PC-9 (cell line): ENCODE measurements around the gene TOM1L1. TPM values are rescaled to one million over a fixed set of nuclear protein-coding genes. Genes with fewer than 3 reads are reported as not detected.

Experiments used
- BruUV-seq: library from RNA; stranded (reverse); fragments of 400-500 nt; replicated peaks from 2 replicates; lab custom pipeline; 2021; lab: Mats Ljungman, UMichigan
- CTCF ChIA-PET: fragments of 300-600 bp; sonication (Branson Sonifier 250); formaldehyde crosslinking; loops from one replicate; lab custom pipeline; 2022; ENCODE audit warnings: antibody characterized with exemption; lab: Charles Lee
- POLR2A ChIA-PET: fragments of 300-600 bp; sonication (Branson Sonifier 250); formaldehyde crosslinking; loops from one replicate; lab custom pipeline; 2022; ENCODE audit warnings: antibody characterized with exemption; ENCODE audit not compliant: unreplicated experiment; lab: Charles Lee
- DNase-seq, 2 experiments: peaks; one replicate each; pipeline versions ENCODE4 v3.0.0 to v3.0.0-alpha.2; 2015 to 2022; ENCODE audit warnings: mixed read lengths in 1 of 2
- H2AFZ ChIP-seq: fragments of 200-600 bp; sonication (generic); 2 replicates; pipeline ENCODE4 v1.8.1; 2017; ENCODE audit warnings: antibody characterized with exemption
- H3F3A ChIP-seq: fragments of 200-600 bp; sonication (generic); 2 replicates; pipeline ENCODE4 v1.8.1; 2017; ENCODE audit warnings: antibody characterized with exemption, mild to moderate bottlenecking, low read depth; ENCODE audit not compliant: insufficient read depth
- H3K27ac ChIP-seq: fragments of 200-600 bp; sonication (generic); 2 replicates; pipeline ENCODE4 v1.6.1; 2016; ENCODE audit warnings: mixed run types
- H3K27me3 ChIP-seq: fragments of 200-600 bp; sonication (generic); 2 replicates; pipeline ENCODE4 v1.6.1; 2016; ENCODE audit warnings: low read depth, mixed run types; ENCODE audit not compliant: insufficient read depth
- H3K36me3 ChIP-seq: fragments of 200-600 bp; sonication (generic); 2 replicates; pipeline ENCODE4 v1.6.1; 2016; ENCODE audit warnings: low read depth, mixed run types
- H3K4me1 ChIP-seq: fragments of 200-600 bp; sonication (generic); replicated peaks from 2 replicates; pipeline ENCODE4 v1.6.1; 2016; ENCODE audit warnings: mixed run types; ENCODE audit not compliant: insufficient read depth
- H3K4me2 ChIP-seq: fragments of 200-600 bp; sonication (generic); 2 replicates; pipeline ENCODE4 v1.6.1; 2017; ENCODE audit warnings: mixed run types
- H3K4me3 ChIP-seq: fragments of 200-600 bp; sonication (generic); 2 replicates; pipeline ENCODE4 v1.6.1; 2016; ENCODE audit warnings: mixed run types
- H3K79me2 ChIP-seq: fragments of 200-600 bp; sonication (generic); 2 replicates; pipeline ENCODE4 v1.6.1; 2017; ENCODE audit warnings: low read depth, mixed run types
- H3K9me2 ChIP-seq: fragments of 200-600 bp; sonication (generic); 2 replicates; pipeline ENCODE4 v1.8.1; 2017; ENCODE audit warnings: mild to moderate bottlenecking; ENCODE audit not compliant: insufficient read depth
- H3K9me3 ChIP-seq: fragments of 200-600 bp; sonication (generic); 2 replicates; pipeline ENCODE4 v1.8.1; 2016; ENCODE audit warnings: low read depth; ENCODE audit not compliant: insufficient read depth
- H4K20me1 ChIP-seq: fragments of 200-600 bp; sonication (generic); 2 replicates; pipeline ENCODE4 v1.8.1; 2017; ENCODE audit not compliant: insufficient read depth
- EZH2 ChIP-seq: fragments of 200-600 bp; sonication (generic); IDR thresholded peaks from 2 replicates; pipeline ENCODE4 v1.8.0; 2017; ENCODE audit warnings: antibody characterized with exemption, low read depth
- intact Hi-C: fragments of 100-400 bp; cut with micrococcal nuclease; formaldehyde crosslinking; loops from one replicate; pipeline ENCODE4 v1.10.0; 2022; ENCODE audit not compliant: unreplicated experiment
- total RNA-seq: library from RNA; stranded (reverse); gene quantifications from 2 replicates; pipeline ENCODE4 v1.2.3, GENCODE V29; 2021
- TF ChIP-seq, protein P1 (sequence below): fragments of 200-600 bp; sonication (generic); conservative IDR thresholded peaks from 2 replicates; pipeline ENCODE4 v1.6.1; 2017; ENCODE audit warnings: mixed run types, antibody characterized with exemption, mild to moderate bottlenecking, moderate library complexity

The TOM1L1 gene
- total RNA-seq, 1 experiment from 2014 or later = 46.8 TPM

- ChIA-PET POLR2A (no interaction called here), CTCF (no interaction called here)
- Histone ChIP-seq H3K4me1 (peaks cover 6% of the 10 kb centered on the region; the same call in 1 of the 2 replicates), H3K79me2 (peaks cover 32% of the 10 kb centered on the region), H2AFZ (no peak overlapping the region), H3K27ac (peak overlapping the region; percentile 88; the same call in 1 of the 2 replicates), H3K4me3 (no peak overlapping the region), H3K27me3 (no peaks in the 10 kb centered on the region), H3K9me2 (no peaks in the 10 kb centered on the region), H3K4me2 (no peak overlapping the region; the same call in 1 of the 2 replicates), H4K20me1 (peaks cover 20% of the 10 kb centered on the region; the same call in 1 of the 2 replicates), H3K36me3 (peaks cover 33% of the 10 kb centered on the region), H3F3A (peaks cover 10% of the 10 kb centered on the region; the same call in 1 of the 2 replicates), H3K9me3 (no peaks in the 10 kb centered on the region)
- intact Hi-C loops = no loop called here
- DNase-seq = no peak
- BruUV-seq = no TSS peak
- TF ChIP-seq EZH2 = no peak
- TF ChIP-seq, protein P1, sequence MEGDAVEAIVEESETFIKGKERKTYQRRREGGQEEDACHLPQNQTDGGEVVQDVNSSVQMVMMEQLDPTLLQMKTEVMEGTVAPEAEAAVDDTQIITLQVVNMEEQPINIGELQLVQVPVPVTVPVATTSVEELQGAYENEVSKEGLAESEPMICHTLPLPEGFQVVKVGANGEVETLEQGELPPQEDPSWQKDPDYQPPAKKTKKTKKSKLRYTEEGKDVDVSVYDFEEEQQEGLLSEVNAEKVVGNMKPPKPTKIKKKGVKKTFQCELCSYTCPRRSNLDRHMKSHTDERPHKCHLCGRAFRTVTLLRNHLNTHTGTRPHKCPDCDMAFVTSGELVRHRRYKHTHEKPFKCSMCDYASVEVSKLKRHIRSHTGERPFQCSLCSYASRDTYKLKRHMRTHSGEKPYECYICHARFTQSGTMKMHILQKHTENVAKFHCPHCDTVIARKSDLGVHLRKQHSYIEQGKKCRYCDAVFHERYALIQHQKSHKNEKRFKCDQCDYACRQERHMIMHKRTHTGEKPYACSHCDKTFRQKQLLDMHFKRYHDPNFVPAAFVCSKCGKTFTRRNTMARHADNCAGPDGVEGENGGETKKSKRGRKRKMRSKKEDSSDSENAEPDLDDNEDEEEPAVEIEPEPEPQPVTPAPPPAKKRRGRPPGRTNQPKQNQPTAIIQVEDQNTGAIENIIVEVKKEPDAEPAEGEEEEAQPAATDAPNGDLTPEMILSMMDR = no peak
Observed at GRCh38 chr17:54902611-54903010, 2.0 kb downstream of the TOM1L1 start.

- H3K27me3 ChIP-seq = no peaks in the 10 kb centered on the region
- peaks cover 6% of the 10 kb centered on the region; the same call in 1 of the 2 replicates for H3K4me1 ChIP-seq
- no peaks in the 10 kb centered on the region for H3K9me3 ChIP-seq
- CTCF ChIA-PET = interaction anchor here (0.6 kb wide), 1 partner anchor 11 kb away, joined by 4 read pairs; no protein-coding TSS in a partner anchor
- H3K36me3 ChIP-seq = peaks cover 37% of the 10 kb centered on the region
- H3K27ac ChIP-seq = no peak overlapping the region
- no peak overlapping the region for H2AFZ ChIP-seq
- no peak for DNase-seq
- peaks cover 20% of the 10 kb centered on the region for H4K20me1 ChIP-seq
- POLR2A ChIA-PET = no interaction called here
- no peak overlapping the region for H3K4me2 ChIP-seq
- BruUV-seq = no TSS peak
- no peak overlapping the region for H3K4me3 ChIP-seq
- peaks cover 10% of the 10 kb centered on the region; the same call in 1 of the 2 replicates for H3F3A ChIP-seq
- H3K79me2 ChIP-seq = peaks cover 38% of the 10 kb centered on the region
- intact Hi-C loops = no loop called here
- TF ChIP-seq, protein P1 = no peak
- TF ChIP-seq EZH2 = no peak
- H3K9me2 ChIP-seq = no peaks in the 10 kb centered on the region
Observed at GRCh38 chr17:54903375-54903774, 2.7 kb downstream of the TOM1L1 start.

DNA sequence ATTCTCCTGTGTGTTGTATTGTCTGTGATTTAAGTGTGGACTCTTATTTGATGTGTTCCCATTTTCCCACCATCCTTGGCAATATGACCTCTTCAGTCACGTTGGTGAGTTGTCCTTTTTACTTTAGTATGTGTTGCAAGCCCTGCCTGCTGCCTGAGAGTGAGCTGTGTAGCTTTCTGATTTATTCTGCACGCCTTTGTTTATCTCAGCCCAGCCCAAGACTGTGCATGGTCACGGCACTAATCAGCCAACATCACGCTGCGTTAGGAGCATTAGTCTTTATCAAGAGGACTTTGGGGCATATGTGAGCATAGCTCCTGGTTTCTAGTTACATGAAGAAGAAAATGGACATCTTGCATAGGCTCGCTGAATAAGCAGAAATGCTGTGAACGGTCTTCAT is 6.0 kb downstream of the TOM1L1 start:
- intact Hi-C loops = no loop called here
- ChIA-PET POLR2A (no interaction called here), CTCF (no interaction called here)
- H3K9me2 ChIP-seq = no peaks in the 10 kb centered on the region
- peaks cover 51% of the 10 kb centered on the region for H3K36me3 ChIP-seq
- BruUV-seq = no TSS peak
- peaks cover 30% of the 10 kb centered on the region for H4K20me1 ChIP-seq
- H2AFZ ChIP-seq = no peak overlapping the region
- no peak overlapping the region for H3K27ac ChIP-seq
- H3K4me1 ChIP-seq = no peaks in the 10 kb centered on the region
- H3K4me3 ChIP-seq = no peak overlapping the region
- H3K79me2 ChIP-seq = peaks cover 65% of the 10 kb centered on the region
- peaks cover 3% of the 10 kb centered on the region; the same call in 1 of the 2 replicates for H3F3A ChIP-seq
- H3K27me3 ChIP-seq = no peaks in the 10 kb centered on the region
- no peak overlapping the region for H3K4me2 ChIP-seq
- H3K9me3 ChIP-seq = no peaks in the 10 kb centered on the region
- no peak for DNase-seq
- no peak for TF ChIP-seq EZH2
- TF ChIP-seq, protein P1 = no peak
